HepG2 (cell line): ENCODE data around the gene AQP6. TPM values are rescaled to one million over a fixed set of nuclear protein-coding genes. Genes with fewer than 3 reads are reported as not detected.

Experiments used
- ATAC-seq: fragments of 200-7000 bp; cut with Tn5 transposase; 3 replicates; pipeline ENCODE4 v1.9.1; 2020; ENCODE audit warnings: mild to moderate bottlenecking, moderate library complexity
- BruUV-seq: library from RNA; stranded (reverse); fragments of 400-500 nt; replicated peaks from 2 replicates; lab custom pipeline; 2021; lab: Mats Ljungman, UMichigan
- CTCF ChIA-PET: fragments of 300-600 bp; formaldehyde crosslinking; extraction: SDS; loops from one replicate; lab custom pipeline; 2021; ENCODE audit warnings: low total read pairs, inconsistent platforms, low intra/inter-chr PET ratio; lab: Yijun Ruan, JAX
- POLR2A ChIA-PET: fragments of 350-600 bp; sonication (Branson Sonifier 250); formaldehyde crosslinking; loops from one replicate; lab custom pipeline; 2020; ENCODE audit warnings: antibody characterized with exemption, inconsistent platforms; lab: Yijun Ruan, JAX
- DNase-seq: peaks from one replicate; pipeline ENCODE4 v3.0.0-alpha.2; 2015; ENCODE audit warnings: low spot score
- FAIRE-seq: peaks from 3 replicates; lab custom pipeline; 2011; peaks lifted over from hg19 to GRCh38; lab: Jason Lieb, UNC
- H2AFZ ChIP-seq: one replicate; pipeline ENCODE4 v1.6.1; 2011; ENCODE audit warnings: low read length, inconsistent platforms
- H3K27ac ChIP-seq: fragments of 300-600 bp; 3 replicates; pipeline ENCODE4 v1.8.0; 2011; ENCODE audit warnings: mixed run types, mild to moderate bottlenecking, mixed read lengths, low read length, inconsistent platforms; ENCODE audit not compliant: insufficient read depth; ENCODE audit errors: extremely low read length
- H3K27me3 ChIP-seq, 2 experiments: fragments of 200-600 bp in 1 of 2; 2 replicates in 1 of 2; 3 replicates in 1 of 2; pipeline versions ENCODE4 v1.6.0 to v1.8.0; 2011; ENCODE audit warnings: low read length in 2 of 2, mild to moderate bottlenecking in 2 of 2, moderate library complexity in 2 of 2, inconsistent platforms in 1 of 2; ENCODE audit not compliant: insufficient read depth in 2 of 2, control insufficient read depth in 1 of 2
- H3K36me3 ChIP-seq, 2 experiments: fragments of 200-600 bp in 1 of 2; replicated peaks in 1 of 2; 2 replicates in 1 of 2; 3 replicates in 1 of 2; pipeline versions ENCODE4 v1.5.1 to v1.8.0; 2011; ENCODE audit warnings: low read length in 2 of 2, inconsistent platforms in 1 of 2; ENCODE audit not compliant: insufficient read depth in 2 of 2, control insufficient read depth in 1 of 2
- H3K4me1 ChIP-seq: 2 replicates; pipeline ENCODE4 v1.5.1; 2012; ENCODE audit warnings: low read length, inconsistent platforms; ENCODE audit not compliant: insufficient read depth
- H3K4me2 ChIP-seq: 2 replicates; pipeline ENCODE4 v1.6.0; 2011; ENCODE audit warnings: low read depth, low read length, inconsistent platforms
- H3K4me3 ChIP-seq, 3 experiments: fragments of 200-600 bp in 1 of 3; sonication (generic), shearing (Covaris generic) in 1 of 3; replicated peaks in 1 of 3; 2 replicates each; pipeline ENCODE4 v1.5.1; 2011 to 2016; ENCODE audit warnings: low read length in 3 of 3, inconsistent platforms in 2 of 3, low read depth in 2 of 3, mild to moderate bottlenecking in 2 of 3, control low read depth in 1 of 3, mixed read lengths in 1 of 3; ENCODE audit not compliant: insufficient read depth in 1 of 3
- H3K79me2 ChIP-seq: one replicate; pipeline ENCODE4 v1.6.1; 2011; ENCODE audit warnings: low read length, inconsistent platforms; ENCODE audit not compliant: insufficient read depth
- H3K9ac ChIP-seq: 2 replicates; pipeline ENCODE4 v1.6.0; 2011; ENCODE audit warnings: mild to moderate bottlenecking, low read depth, low read length, inconsistent platforms; ENCODE audit not compliant: insufficient read depth
- H3K9me3 ChIP-seq: 2 replicates; pipeline ENCODE4 v1.5.1; 2012; ENCODE audit warnings: mild to moderate bottlenecking, low read length
- H4K20me1 ChIP-seq: 2 replicates; pipeline ENCODE4 v1.6.0; 2011; ENCODE audit warnings: inconsistent platforms, mild to moderate bottlenecking, low read length, moderate library complexity; ENCODE audit not compliant: insufficient read depth
- KIAA2018 ChIP-seq: sonication (generic); formaldehyde crosslinking; IDR thresholded peaks from 2 replicates; pipeline ENCODE4 v1.5.0; 2020; ENCODE audit warnings: mild to moderate bottlenecking, missing genetic modification reagents, borderline replicate concordance
- SNAPC2 ChIP-seq: sonication (generic); formaldehyde crosslinking; IDR thresholded peaks from 2 replicates; pipeline ENCODE4 v1.8.1; 2022; ENCODE audit warnings: mild to moderate bottlenecking, missing genetic modification reagents
- SOX5 ChIP-seq: IDR thresholded peaks from 2 replicates; pipeline ENCODE4 v1.6.1; 2016; ENCODE audit warnings: borderline replicate concordance
- STAG1 ChIP-seq: sonication (generic); formaldehyde crosslinking; IDR thresholded peaks from 2 replicates; pipeline ENCODE4 v1.4.0; 2020; ENCODE audit warnings: missing genetic modification reagents
- ZNF782 ChIP-seq: sonication (generic); formaldehyde crosslinking; IDR thresholded peaks from 2 replicates; pipeline ENCODE4 v1.4.0; 2020; ENCODE audit warnings: missing genetic modification reagents, mild to moderate bottlenecking, borderline replicate concordance
- WGBS: methylation state at CpG from one replicate; pipeline ENCODE4 v1.1.6; 2017; ENCODE audit warnings: low lambda C conversion rate; 5-methylcytosine and 5-hydroxymethylcytosine counted together
- in situ Hi-C: cut with HindIII; loops from 2 replicates; pipeline ENCODE4 v1.10.0; 2017; ENCODE audit warnings: low pct_unique_long_range_greater_than_20kb; ENCODE audit not compliant: extremely low pct_ligation_motif_present
- intact Hi-C: fragments of 100-400 bp; cut with micrococcal nuclease; formaldehyde crosslinking; loops from one replicate; pipeline ENCODE4 v1.10.0; 2022; ENCODE audit not compliant: unreplicated experiment
- polyA plus RNA-seq, 8 experiments: library from polyadenylated mRNA; depleted of rRNA in 3 of 8; stranded (reverse) in 7 of 8; unstranded in 1 of 8; fragments of >200 nt; fragmentation: Illumina TruSeq in 4 of 8; extraction: Trizol in 4 of 8; gene quantifications; 2 replicates each; pipeline versions ENCODE4 v1.2.1 to v1.2.3, GENCODE V29; 2011 to 2016; ENCODE audit warnings: low read depth in 4 of 8, missing spikeins in 1 of 8, mixed read lengths in 1 of 8; ENCODE audit not compliant: insufficient read depth in 1 of 8
- total RNA-seq, 5 experiments: library from RNA; depleted of rRNA; stranded (reverse); fragments of >200 nt; fragmentation: Illumina TruSeq; extraction: Trizol; gene quantifications; 2 replicates each; pipeline ENCODE4 v1.2.3, GENCODE V29; 2016; ENCODE audit warnings: low read depth in 1 of 5

AQP6 gene
- total and polyA plus RNA-seq, 2 of the 13 experiments (the other 11 are each of a cell fraction or from before 2014, with no cell fraction given), result 0.32 to 1.3 TPM

- no peak overlapping the region for H3K4me3 ChIP-seq
- intact Hi-C loops, result loop anchor here (10.0 kb wide), 1 partner anchor 80 kb away; no protein-coding TSS in a partner anchor
- no peak overlapping the region for H3K27ac ChIP-seq
- no peaks in the 10 kb centered on the region for H3K79me2 ChIP-seq
- FAIRE-seq (no peak), ATAC-seq (no peak), DNase-seq (no peak)
- H2AFZ ChIP-seq, result no peak overlapping the region
- 0% methylated on average over 1 of the region's 3 CpGs for WGBS
- peaks cover 4 to 9% of the 10 kb centered on the region in 2 experiments; a peak in 3 of 5 replicates for H3K27me3 ChIP-seq
- H3K9me3 ChIP-seq, result no peaks in the 10 kb centered on the region
- no TSS peak for BruUV-seq
- no peaks in the 10 kb centered on the region for H4K20me1 ChIP-seq
- in situ Hi-C loops, result loop anchor here (5.0 kb wide), 1 partner anchor 77 kb away; no protein-coding TSS in a partner anchor
- no peaks in the 10 kb centered on the region for H3K36me3 ChIP-seq
- ChIA-PET CTCF (interaction anchor here (1.3 to 1.7 kb wide), 3 partner anchors 22 to 112 kb away, joined by 3 to 4 read pairs (median 4); no protein-coding TSS in a partner anchor), POLR2A (no interaction called here)
- TF ChIP-seq SOX5 (CRISPR knock-in tag), result no peak
- no peak for TF ChIP-seq STAG1 (CRISPR knock-in tag)
- TF ChIP-seq KIAA2018, result no peak
- TF ChIP-seq ZNF782 (CRISPR knock-in tag), result no peak
- TF ChIP-seq SNAPC2, result no peak
- peaks cover 25% of the 10 kb centered on the region for H3K4me1 ChIP-seq
- H3K4me2 ChIP-seq, result no peak overlapping the region
- H3K9ac ChIP-seq, result no peak overlapping the region
Measured at GRCh38 chr12:49944718-49945117, 28.0 kb upstream of the AQP6 start.
